GDM1 (cell line): ENCODE data around the gene DGKZ.
A peak's percentile ranks its signal among the peaks of the same experiment; 100 is the strongest.

Experiments used
- DNase-seq: peaks from one replicate; lab custom pipeline; 2025; lab: John Stamatoyannopoulos, UW

DGKZ gene

GRCh38 chr11:46345881-46346484, 1.3 kb upstream of the DGKZ start:
- no peak for DNase-seq

- no peak for DNase-seq
These were observed 511 bp downstream of the DGKZ start for GRCh38 chr11:46347637-46348311.

- no peak for DNase-seq
These were observed 1.5 kb downstream of the DGKZ start for GRCh38 chr11:46348566-46349401.

- no peak for DNase-seq
These were observed 3.4 kb downstream of the DGKZ start for GRCh38 chr11:46350695-46351094.

GRCh38 chr11:46351148-46351547, 3.9 kb downstream of the DGKZ start:
- no peak for DNase-seq

- DNase-seq: no peak
These were observed 4.3 kb downstream of the DGKZ start for GRCh38 chr11:46351606-46352005.

- no peak for DNase-seq
These were observed 5.0 kb downstream of the DGKZ start for GRCh38 chr11:46352063-46352841.

GRCh38 chr11:46353698-46354097, 6.4 kb downstream of the DGKZ start:
- no peak for DNase-seq

- DNase-seq: no peak
These were observed 9.7 kb downstream of the DGKZ start for GRCh38 chr11:46356924-46357482.

GRCh38 chr11:46357483-46357936, 10.2 kb downstream of the DGKZ start:
- no peak for DNase-seq

GRCh38 chr11:46359953-46360352, 12.7 kb downstream of the DGKZ start:
- DNase-seq: no peak

GRCh38 chr11:46360878-46361277, 13.6 kb downstream of the DGKZ start:
- no peak for DNase-seq

GRCh38 chr11:46361283-46362155, 14.3 kb downstream of the DGKZ start:
- DNase-seq: peak; percentile 30

- DNase-seq: no peak
These were observed 15.1 kb downstream of the DGKZ start for GRCh38 chr11:46362156-46363030.

- no peak for DNase-seq
These were observed 15.8 kb downstream of the DGKZ start for GRCh38 chr11:46363031-46363407.

- DNase-seq: no peak
These were observed 16.3 kb downstream of the DGKZ start for GRCh38 chr11:46363455-46364005.

- no peak for DNase-seq
These were observed 16.8 kb downstream of the DGKZ start for GRCh38 chr11:46364056-46364455.

GRCh38 chr11:46364791-46365190, 17.5 kb downstream of the DGKZ start:
- no peak for DNase-seq

- DNase-seq: no peak
These were observed 19.0 kb downstream of the DGKZ start for GRCh38 chr11:46366260-46366659.
